ENCODE results near the gene TOM1.

DNA sequence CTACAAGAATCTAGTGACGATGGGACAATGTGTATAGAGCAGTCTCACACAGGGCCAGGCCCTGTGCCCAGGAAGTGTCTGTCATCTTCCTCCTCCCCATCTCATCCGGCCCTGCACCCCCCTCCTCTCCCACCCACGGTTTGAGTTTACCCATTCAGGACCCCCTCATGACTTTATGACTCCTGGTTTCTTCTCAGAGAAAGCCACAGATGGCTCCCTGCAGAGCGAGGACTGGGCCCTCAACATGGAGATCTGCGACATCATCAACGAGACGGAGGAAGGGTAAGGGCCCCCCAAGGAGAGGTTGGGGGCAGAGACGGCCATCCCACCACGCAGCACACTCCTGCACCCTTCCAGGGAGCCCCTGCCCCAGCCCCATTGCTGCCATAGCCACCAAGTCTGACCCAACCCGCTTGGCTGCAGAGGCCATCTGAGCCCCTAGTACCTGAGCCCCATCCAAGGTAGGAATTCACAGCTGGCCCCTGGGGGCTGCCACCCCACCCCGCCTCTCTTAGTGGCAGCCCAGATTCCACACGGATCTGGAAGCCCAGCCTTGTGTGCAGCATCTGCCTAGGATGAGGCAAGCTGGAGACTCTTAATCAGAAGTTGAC, 18.1 kb downstream of the TOM1 start:
- TF ChIP-seq, protein P1, sequence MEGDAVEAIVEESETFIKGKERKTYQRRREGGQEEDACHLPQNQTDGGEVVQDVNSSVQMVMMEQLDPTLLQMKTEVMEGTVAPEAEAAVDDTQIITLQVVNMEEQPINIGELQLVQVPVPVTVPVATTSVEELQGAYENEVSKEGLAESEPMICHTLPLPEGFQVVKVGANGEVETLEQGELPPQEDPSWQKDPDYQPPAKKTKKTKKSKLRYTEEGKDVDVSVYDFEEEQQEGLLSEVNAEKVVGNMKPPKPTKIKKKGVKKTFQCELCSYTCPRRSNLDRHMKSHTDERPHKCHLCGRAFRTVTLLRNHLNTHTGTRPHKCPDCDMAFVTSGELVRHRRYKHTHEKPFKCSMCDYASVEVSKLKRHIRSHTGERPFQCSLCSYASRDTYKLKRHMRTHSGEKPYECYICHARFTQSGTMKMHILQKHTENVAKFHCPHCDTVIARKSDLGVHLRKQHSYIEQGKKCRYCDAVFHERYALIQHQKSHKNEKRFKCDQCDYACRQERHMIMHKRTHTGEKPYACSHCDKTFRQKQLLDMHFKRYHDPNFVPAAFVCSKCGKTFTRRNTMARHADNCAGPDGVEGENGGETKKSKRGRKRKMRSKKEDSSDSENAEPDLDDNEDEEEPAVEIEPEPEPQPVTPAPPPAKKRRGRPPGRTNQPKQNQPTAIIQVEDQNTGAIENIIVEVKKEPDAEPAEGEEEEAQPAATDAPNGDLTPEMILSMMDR (IDR thresholded peaks at IDR 0.05; ENCODE audit: insufficient read depth, low read length): no peak
- TF ChIP-seq REST (IDR thresholded peaks at IDR 0.05; ENCODE audit: insufficient replicate concordance, low read depth): no peak
- no peak for TF ChIP-seq POLR2AphosphoS5 (IDR thresholded peaks at IDR 0.05; ENCODE audit: low read depth)
